K562 (cell line): Measurements from ENCODE around the gene TRUB2. TPM values are rescaled to one million over a fixed set of nuclear protein-coding genes. Genes with fewer than 3 reads are reported as not detected.

Experiments used
- ATAC-seq: fragments of 200-7000 bp; cut with Tn5 transposase; 3 replicates; pipeline ENCODE4 v1.9.1; 2020; ENCODE audit warnings: moderate library complexity
- BruUV-seq: library from RNA; stranded (reverse); fragments of 400-500 nt; replicated peaks from 2 replicates; lab custom pipeline; 2021; lab: Mats Ljungman, UMichigan
- CTCF ChIA-PET: fragments of 300-600 bp; formaldehyde crosslinking; extraction: SDS; loops from one replicate; lab custom pipeline; 2021; ENCODE audit warnings: low intra/inter-chr PET ratio; lab: Yijun Ruan, JAX
- POLR2A ChIA-PET: fragments of 300-600, 350-650 bp; sonication (Branson Sonifier 250); formaldehyde crosslinking; extraction: SDS; loops from one replicate; lab custom pipeline; 2021; ENCODE audit warnings: antibody characterized with exemption, inconsistent platforms; lab: Yijun Ruan, JAX
- DNase-seq, 4 experiments: peaks; one replicate each; pipeline versions ENCODE4 v3.0.0 to v3.0.0-alpha.2; 2011 to 2018; ENCODE audit warnings: low spot score in 3 of 4, mixed read lengths in 3 of 4; ENCODE audit errors: extremely low read depth in 1 of 4
- FAIRE-seq: peaks from 2 replicates; lab custom pipeline; 2011; peaks lifted over from hg19 to GRCh38; lab: Jason Lieb, UNC
- H2AFZ ChIP-seq: 2 replicates; pipeline ENCODE4 v1.6.0; 2011; ENCODE audit warnings: low read depth, low read length, control low read depth, inconsistent platforms
- H3K27ac ChIP-seq: fragments of 200-600 bp; 3 replicates; pipeline ENCODE4 v1.8.0; 2011; ENCODE audit warnings: low read depth, mild to moderate bottlenecking, control low read depth, inconsistent platforms, low read length, moderate library complexity, mixed read lengths; ENCODE audit errors: extremely low read depth
- H3K27me3 ChIP-seq, 2 experiments: fragments of 300-600 bp in 1 of 2; 2 replicates in 1 of 2; 3 replicates in 1 of 2; pipeline versions ENCODE4 v1.6.0 to v1.8.0; 2011; ENCODE audit warnings: inconsistent platforms in 2 of 2, low read length in 2 of 2, mild to moderate bottlenecking in 1 of 2, mixed read lengths in 1 of 2, moderate library complexity in 1 of 2; ENCODE audit not compliant: control insufficient read depth in 2 of 2, insufficient read depth in 2 of 2
- H3K36me3 ChIP-seq: fragments of 300-600 bp; 3 replicates; pipeline ENCODE4 v1.8.0; 2011; ENCODE audit warnings: mild to moderate bottlenecking, low read length, inconsistent platforms; ENCODE audit not compliant: control insufficient read depth, insufficient read depth
- H3K4me1 ChIP-seq, 2 experiments: fragments of 200-600 bp in 1 of 2; replicated peaks in 1 of 2; 2 replicates in 1 of 2; 3 replicates in 1 of 2; pipeline versions ENCODE4 v1.5.1 to v1.8.0; 2011; ENCODE audit warnings: inconsistent platforms in 2 of 2, low read length in 2 of 2, mild to moderate bottlenecking in 1 of 2, mixed read lengths in 1 of 2, moderate library complexity in 1 of 2; ENCODE audit not compliant: control insufficient read depth in 2 of 2, insufficient read depth in 2 of 2
- H3K4me2 ChIP-seq: 2 replicates; pipeline ENCODE4 v1.6.1; 2011; ENCODE audit warnings: low read length, control low read depth, inconsistent platforms, mixed read lengths; ENCODE audit not compliant: insufficient read depth
- H3K4me3 ChIP-seq: fragments of 200-600 bp; sonication (generic), shearing (Covaris generic); 2 replicates; pipeline ENCODE4 v1.5.1; 2016; ENCODE audit warnings: control low read depth, inconsistent platforms
- H3K79me2 ChIP-seq: fragments of 200-600 bp; 3 replicates; pipeline ENCODE4 v1.8.0; 2011; ENCODE audit warnings: low read length, inconsistent platforms; ENCODE audit not compliant: control insufficient read depth, insufficient read depth
- H3K9ac ChIP-seq, 2 experiments: 2 replicates each; pipeline versions ENCODE4 v1.6.0 to v1.6.1; 2011; ENCODE audit warnings: low read depth in 2 of 2, low read length in 2 of 2, control low read depth in 1 of 2, inconsistent platforms in 1 of 2, mild to moderate bottlenecking in 1 of 2, mixed read lengths in 1 of 2; ENCODE audit not compliant: insufficient read depth in 1 of 2
- H3K9me1 ChIP-seq: one replicate; pipeline ENCODE4 v1.6.0; 2011; ENCODE audit warnings: inconsistent platforms, mild to moderate bottlenecking, low read length, moderate library complexity; ENCODE audit not compliant: control insufficient read depth, insufficient read depth
- H3K9me3 ChIP-seq: replicated peaks from 2 replicates; pipeline ENCODE4 v1.5.1; 2011; ENCODE audit warnings: low read depth, low read length, inconsistent platforms; ENCODE audit not compliant: control insufficient read depth, insufficient read depth
- H4K20me1 ChIP-seq: replicated peaks from 2 replicates; pipeline ENCODE4 v1.6.1; 2011; ENCODE audit warnings: low read length, inconsistent platforms, mixed read lengths; ENCODE audit not compliant: control insufficient read depth, insufficient read depth
- FIP1L1 ChIP-seq: fragments of 200-400 bp; formaldehyde crosslinking; IDR thresholded peaks from 2 replicates; pipeline ENCODE4 v1.6.1; 2018; ENCODE audit warnings: mild to moderate bottlenecking, low read depth, low read length; ENCODE audit not compliant: poor library complexity, severe bottlenecking
- FOXA3 ChIP-seq, 2 experiments: fragments of 450-650 bp in 1 of 2; sonication (generic) in 1 of 2; formaldehyde crosslinking; IDR thresholded peaks in 1 of 2; conservative IDR thresholded peaks in 1 of 2; 2 replicates each; pipeline versions ENCODE4 v1.4.0 to v1.8.0; 2020 to 2022; ENCODE audit warnings: mild to moderate bottlenecking in 2 of 2, missing genetic modification reagents in 1 of 2
- NBN ChIP-seq: fragments of 450-650 bp; IDR thresholded peaks from 2 replicates; pipeline ENCODE4 v1.6.1; 2016; ENCODE audit warnings: low read depth, mild to moderate bottlenecking
- PHTF2 ChIP-seq: fragments of 250-450 bp; sonication (Bioruptor Pico); IDR thresholded peaks from 2 replicates; pipeline ENCODE4 v1.5.0; 2021; ENCODE audit warnings: mild to moderate bottlenecking
- REST ChIP-seq, 2 experiments: fragments of 450-650 bp; formaldehyde crosslinking in 1 of 2; IDR thresholded peaks; 2 replicates each; pipeline versions ENCODE4 v1.4.0 to v1.6.1; 2014 to 2020; ENCODE audit warnings: mild to moderate bottlenecking in 2 of 2, borderline replicate concordance in 1 of 2, low read depth in 1 of 2
- RNF219 ChIP-seq: fragments of 250-450 bp; sonication (Bioruptor Pico); IDR thresholded peaks from 2 replicates; pipeline ENCODE4 v1.5.0; 2022; ENCODE audit warnings: mild to moderate bottlenecking
- ZNF146 ChIP-seq: IDR thresholded peaks from one replicate; pipeline ENCODE4 v1.6.1; 2018; ENCODE audit warnings: missing compliant biosample characterization; ENCODE audit not compliant: unreplicated experiment
- WGBS: fragments of 100-300 bp; shearing (Covaris generic); methylation state at CpG from one replicate; pipeline ENCODE4 v1.1.6; 2016; ENCODE audit warnings: low coverage, mixed read lengths; ENCODE audit not compliant: insufficient coverage; ENCODE audit errors: missing lambda C conversion rate; 5-methylcytosine and 5-hydroxymethylcytosine counted together
- in situ Hi-C: fragments of 300-500 bp; cut with MboI; formaldehyde crosslinking; loops from 4 replicates; pipeline ENCODE4 v1.15.0; 2018; ENCODE audit warnings: inconsistent platforms, mixed read lengths
- intact Hi-C: fragments of 100-400 bp; cut with micrococcal nuclease; formaldehyde crosslinking; loops from 2 replicates; pipeline ENCODE4 v1.14.2; 2022
- polyA plus RNA-seq, 8 experiments: library from polyadenylated mRNA; depleted of rRNA in 4 of 8; stranded (reverse) in 5 of 8; unstranded in 3 of 8; fragments of >200 nt; fragmentation: Nextera tagmentation in 2 of 8; fragmentation: Illumina TruSeq in 1 of 8; extraction: Ambion mirVana in 2 of 8; extraction: Trizol in 1 of 8; gene quantifications; 2 replicates each; pipeline versions ENCODE4 v1.2.1 to v1.2.3, GENCODE V29; 2011 to 2014; ENCODE audit warnings: inconsistent platforms in 1 of 8, missing spikeins in 1 of 8
- total RNA-seq, 7 experiments: library from RNA; depleted of rRNA in 6 of 7; stranded (reverse); fragments of >200 nt in 6 of 7; fragmentation: Illumina TruSeq in 2 of 7; extraction: Trizol in 2 of 7; gene quantifications; 2 replicates each; pipeline versions ENCODE4 v1.2.1 to v1.2.3, GENCODE V29; 2011 to 2021; ENCODE audit warnings: low replicate concordance in 1 of 7

The TRUB2 gene
- total and polyA plus RNA-seq, 9 of the 15 experiments (the other 6 are each of a cell fraction or from before 2014, with no cell fraction given): 9.3 to 110 (median 63.0) TPM

- no peak for TF ChIP-seq RNF219 (CRISPR knock-in tag)
- no peak for TF ChIP-seq NBN
- TF ChIP-seq ZNF146 (CRISPR knock-in tag): no peak
- no peak for TF ChIP-seq FOXA3 (CRISPR knock-in tag; conservative IDR thresholded peaks at IDR 0.05 in 1 of 2, IDR thresholded peaks at IDR 0.05 in 1 of 2)
- no peak for TF ChIP-seq PHTF2 (CRISPR knock-in tag)
Observed at GRCh38 chr9:128343855-128344254, 21.6 kb upstream of the TRUB2 start (continued).

- peaks cover 10 to 17% of the 10 kb centered on the region in 2 experiments; a peak in 4 of 5 replicates for H3K4me1 ChIP-seq
- H4K20me1 ChIP-seq: no peaks in the 10 kb centered on the region
- BruUV-seq: no TSS peak
- intact Hi-C loops (loop anchor here (10.0 kb wide), 1 partner anchor 128 kb away; no protein-coding TSS in a partner anchor), in situ Hi-C loops (loop anchor here (5.0 kb wide), 1 partner anchor 354 kb away; no protein-coding TSS in a partner anchor)
- FAIRE-seq: no peak
- CTCF ChIA-PET: interaction anchor here (1.7 kb wide), 1 partner anchor 47 kb away, joined by 6 read pairs; no protein-coding TSS in a partner anchor
- peaks cover 65% of the 10 kb centered on the region for H3K36me3 ChIP-seq
- DNase-seq: no peak
- TF ChIP-seq FIP1L1: no peak
- peak; percentile 63 for TF ChIP-seq REST (IDR thresholded peaks at IDR 0.05; ENCODE audit: borderline replicate concordance)
- TF ChIP-seq REST (CRISPR knock-in tag; IDR thresholded peaks at IDR 0.05; ENCODE audit: low read depth): no peak
- peaks cover 17% of the 10 kb centered on the region for H3K79me2 ChIP-seq
- no peak for ATAC-seq
- no peak overlapping the region for H3K4me3 ChIP-seq
- H3K27ac ChIP-seq: no peak overlapping the region
- POLR2A ChIA-PET: interaction anchor here (1.5 to 4.8 kb wide), 2 partner anchors 350 to 358 kb away, joined by 4 to 65 read pairs; partner anchors contain the start of gene PKN3
- no peak overlapping the region for H2AFZ ChIP-seq
- H3K9ac ChIP-seq: peak overlapping the region in 1 of 2 experiments; percentile 54; a peak in 2 of 4 replicates
- no peak overlapping the region for H3K4me2 ChIP-seq
- 92% methylated on average over 8 of the region's 8 CpGs for WGBS
- H3K9me3 ChIP-seq: no peaks in the 10 kb centered on the region
- no peaks in the 10 kb centered on the region for H3K9me1 ChIP-seq
- no peaks in the 10 kb centered on the region for H3K27me3 ChIP-seq
Observed at GRCh38 chr9:128342971-128343680, 20.9 kb upstream of the TRUB2 start.
